K562 (cell line): Measurements from ENCODE around the gene B4GALNT3. TPM values are rescaled to one million over a fixed set of nuclear protein-coding genes. Genes with fewer than 3 reads are reported as not detected.

Experiments
- ATAC-seq: fragments of 200-7000 bp; cut with Tn5 transposase; 3 replicates; pipeline ENCODE4 v1.9.1; 2020; ENCODE audit warnings: moderate library complexity
- BruUV-seq: library from RNA; stranded (reverse); fragments of 400-500 nt; replicated peaks from 2 replicates; lab custom pipeline; 2021; lab: Mats Ljungman, UMichigan
- CTCF ChIA-PET: fragments of 300-600 bp; formaldehyde crosslinking; extraction: SDS; loops from one replicate; lab custom pipeline; 2021; ENCODE audit warnings: low intra/inter-chr PET ratio; lab: Yijun Ruan, JAX
- POLR2A ChIA-PET: fragments of 300-600, 350-650 bp; sonication (Branson Sonifier 250); formaldehyde crosslinking; extraction: SDS; loops from one replicate; lab custom pipeline; 2021; ENCODE audit warnings: antibody characterized with exemption, inconsistent platforms; lab: Yijun Ruan, JAX
- DNase-seq, 4 experiments: peaks; one replicate each; pipeline versions ENCODE4 v3.0.0 to v3.0.0-alpha.2; 2011 to 2018; ENCODE audit warnings: low spot score in 3 of 4, mixed read lengths in 3 of 4; ENCODE audit errors: extremely low read depth in 1 of 4
- FAIRE-seq: peaks from 2 replicates; lab custom pipeline; 2011; peaks lifted over from hg19 to GRCh38; lab: Jason Lieb, UNC
- H2AFZ ChIP-seq: 2 replicates; pipeline ENCODE4 v1.6.0; 2011; ENCODE audit warnings: low read depth, low read length, control low read depth, inconsistent platforms
- H3K27ac ChIP-seq: fragments of 200-600 bp; 3 replicates; pipeline ENCODE4 v1.8.0; 2011; ENCODE audit warnings: low read depth, mild to moderate bottlenecking, control low read depth, inconsistent platforms, low read length, moderate library complexity, mixed read lengths; ENCODE audit errors: extremely low read depth
- H3K27me3 ChIP-seq, 2 experiments: fragments of 300-600 bp in 1 of 2; 2 replicates in 1 of 2; 3 replicates in 1 of 2; pipeline versions ENCODE4 v1.6.0 to v1.8.0; 2011; ENCODE audit warnings: inconsistent platforms in 2 of 2, low read length in 2 of 2, mild to moderate bottlenecking in 1 of 2, mixed read lengths in 1 of 2, moderate library complexity in 1 of 2; ENCODE audit not compliant: control insufficient read depth in 2 of 2, insufficient read depth in 2 of 2
- H3K36me3 ChIP-seq: fragments of 300-600 bp; 3 replicates; pipeline ENCODE4 v1.8.0; 2011; ENCODE audit warnings: mild to moderate bottlenecking, low read length, inconsistent platforms; ENCODE audit not compliant: control insufficient read depth, insufficient read depth
- H3K4me1 ChIP-seq, 2 experiments: fragments of 200-600 bp in 1 of 2; replicated peaks in 1 of 2; 2 replicates in 1 of 2; 3 replicates in 1 of 2; pipeline versions ENCODE4 v1.5.1 to v1.8.0; 2011; ENCODE audit warnings: inconsistent platforms in 2 of 2, low read length in 2 of 2, mild to moderate bottlenecking in 1 of 2, mixed read lengths in 1 of 2, moderate library complexity in 1 of 2; ENCODE audit not compliant: control insufficient read depth in 2 of 2, insufficient read depth in 2 of 2
- H3K4me2 ChIP-seq: 2 replicates; pipeline ENCODE4 v1.6.1; 2011; ENCODE audit warnings: low read length, control low read depth, inconsistent platforms, mixed read lengths; ENCODE audit not compliant: insufficient read depth
- H3K4me3 ChIP-seq: fragments of 200-600 bp; sonication (generic), shearing (Covaris generic); 2 replicates; pipeline ENCODE4 v1.5.1; 2016; ENCODE audit warnings: control low read depth, inconsistent platforms
- H3K79me2 ChIP-seq: fragments of 200-600 bp; 3 replicates; pipeline ENCODE4 v1.8.0; 2011; ENCODE audit warnings: low read length, inconsistent platforms; ENCODE audit not compliant: control insufficient read depth, insufficient read depth
- H3K9ac ChIP-seq, 2 experiments: 2 replicates each; pipeline versions ENCODE4 v1.6.0 to v1.6.1; 2011; ENCODE audit warnings: low read depth in 2 of 2, low read length in 2 of 2, control low read depth in 1 of 2, inconsistent platforms in 1 of 2, mild to moderate bottlenecking in 1 of 2, mixed read lengths in 1 of 2; ENCODE audit not compliant: insufficient read depth in 1 of 2
- H3K9me1 ChIP-seq: one replicate; pipeline ENCODE4 v1.6.0; 2011; ENCODE audit warnings: inconsistent platforms, mild to moderate bottlenecking, low read length, moderate library complexity; ENCODE audit not compliant: control insufficient read depth, insufficient read depth
- H3K9me3 ChIP-seq: replicated peaks from 2 replicates; pipeline ENCODE4 v1.5.1; 2011; ENCODE audit warnings: low read depth, low read length, inconsistent platforms; ENCODE audit not compliant: control insufficient read depth, insufficient read depth
- H4K20me1 ChIP-seq: replicated peaks from 2 replicates; pipeline ENCODE4 v1.6.1; 2011; ENCODE audit warnings: low read length, inconsistent platforms, mixed read lengths; ENCODE audit not compliant: control insufficient read depth, insufficient read depth
- BCOR ChIP-seq: fragments of 450-650 bp; IDR thresholded peaks from 2 replicates; pipeline ENCODE4 v1.6.1; 2016
- CBX3 ChIP-seq, 2 experiments: IDR thresholded peaks; 1 replicate in 1 of 2; 2 replicates in 1 of 2; pipeline ENCODE4 v1.6.1; 2012; ENCODE audit warnings: inconsistent platforms in 2 of 2, low read length in 2 of 2, borderline replicate concordance in 1 of 2, control low read depth in 1 of 2
- GABPB1 ChIP-seq: sonication (generic); formaldehyde crosslinking; IDR thresholded peaks from 2 replicates; pipeline ENCODE4 v1.8.0; 2022; ENCODE audit warnings: mild to moderate bottlenecking, missing genetic modification reagents
- MXI1 ChIP-seq: IDR thresholded peaks from 2 replicates; pipeline ENCODE4 v1.6.1; 2011; ENCODE audit warnings: low read depth, mild to moderate bottlenecking, improper control_type of control experiment, low read length
- POLR3A ChIP-seq: IDR thresholded peaks from 2 replicates; pipeline ENCODE4 v1.6.1; 2011; ENCODE audit warnings: borderline replicate concordance, mild to moderate bottlenecking, moderate library complexity; ENCODE audit not compliant: insufficient read length, insufficient read depth; ENCODE audit errors: extremely low read depth
- RBM25 ChIP-seq: fragments of 200-400 bp; formaldehyde crosslinking; IDR thresholded peaks from 2 replicates; pipeline ENCODE4 v1.6.1; 2018; ENCODE audit warnings: low read length, low read depth, moderate library complexity; ENCODE audit not compliant: severe bottlenecking
- RCOR1 ChIP-seq, 2 experiments: IDR thresholded peaks; 2 replicates each; pipeline ENCODE4 v1.6.1; 2012; ENCODE audit warnings: low read depth in 2 of 2, low read length in 2 of 2, borderline replicate concordance in 1 of 2, improper control_type of control experiment in 1 of 2
- TRIM28 ChIP-seq: fragments of 450-650 bp; IDR thresholded peaks from 2 replicates; pipeline ENCODE4 v1.6.1; 2017
- ZNF184 ChIP-seq: sonication (generic); formaldehyde crosslinking; IDR thresholded peaks from 2 replicates; pipeline ENCODE4 v1.5.0; 2020; ENCODE audit warnings: missing genetic modification reagents
- WGBS: fragments of 100-300 bp; shearing (Covaris generic); methylation state at CpG from one replicate; pipeline ENCODE4 v1.1.6; 2016; ENCODE audit warnings: low coverage, mixed read lengths; ENCODE audit not compliant: insufficient coverage; ENCODE audit errors: missing lambda C conversion rate; 5-methylcytosine and 5-hydroxymethylcytosine counted together
- in situ Hi-C: fragments of 300-500 bp; cut with MboI; formaldehyde crosslinking; loops from 4 replicates; pipeline ENCODE4 v1.15.0; 2018; ENCODE audit warnings: inconsistent platforms, mixed read lengths
- intact Hi-C: fragments of 100-400 bp; cut with micrococcal nuclease; formaldehyde crosslinking; loops from 2 replicates; pipeline ENCODE4 v1.14.2; 2022
- polyA plus RNA-seq, 8 experiments: library from polyadenylated mRNA; depleted of rRNA in 4 of 8; stranded (reverse) in 5 of 8; unstranded in 3 of 8; fragments of >200 nt; fragmentation: Nextera tagmentation in 2 of 8; fragmentation: Illumina TruSeq in 1 of 8; extraction: Ambion mirVana in 2 of 8; extraction: Trizol in 1 of 8; gene quantifications; 2 replicates each; pipeline versions ENCODE4 v1.2.1 to v1.2.3, GENCODE V29; 2011 to 2014; ENCODE audit warnings: inconsistent platforms in 1 of 8, missing spikeins in 1 of 8
- total RNA-seq, 7 experiments: library from RNA; depleted of rRNA in 6 of 7; stranded (reverse); fragments of >200 nt in 6 of 7; fragmentation: Illumina TruSeq in 2 of 7; extraction: Trizol in 2 of 7; gene quantifications; 2 replicates each; pipeline versions ENCODE4 v1.2.1 to v1.2.3, GENCODE V29; 2011 to 2021; ENCODE audit warnings: low replicate concordance in 1 of 7

Gene B4GALNT3
- total and polyA plus RNA-seq, 9 of the 15 experiments (the other 6 are each of a cell fraction or from before 2014, with no cell fraction given), result 0.04 to 0.36 (median 0.10) TPM; not detected in 6

- Histone ChIP-seq H3K36me3 (no peaks in the 10 kb centered on the region), H3K27me3 (no peaks in the 10 kb centered on the region), H2AFZ (no peak overlapping the region), H3K9me1 (no peaks in the 10 kb centered on the region), H3K27ac (peak overlapping the region; percentile 60), H3K4me2 (no peak overlapping the region), H3K4me1 (peaks cover 40 to 42% of the 10 kb centered on the region in 2 experiments; a peak in 4 of 5 replicates), H4K20me1 (no peaks in the 10 kb centered on the region), H3K9me3 (peaks cover 6% of the 10 kb centered on the region), H3K9ac (no peak overlapping the region), H3K79me2 (no peaks in the 10 kb centered on the region), H3K4me3 (no peak overlapping the region)
- no peak for ATAC-seq
- ChIA-PET POLR2A (interaction anchor here (0.6 kb wide), 1 partner anchor 162 kb away, joined by 3 read pairs; no protein-coding TSS in a partner anchor), CTCF (no interaction called here)
- WGBS, result 88% methylated on average over 4 of the region's 4 CpGs
- TF ChIP-seq ZNF184 (CRISPR knock-in tag) (peak; percentile 89), POLR3A (no peak), RBM25 (peak; percentile 87), RCOR1 (IDR thresholded peaks at IDR 0.05; ENCODE audit: borderline replicate concordance in 1 of 2, low read depth in 2 of 2, low read length in 2 of 2) (no peak), BCOR (peak; percentile 19; the same call in 1 of the 2 replicates), CBX3 (IDR thresholded peaks at IDR 0.05; ENCODE audit: borderline replicate concordance in 1 of 2, low read length in 2 of 2) (peak in 1 of 2 experiments; percentile 51; a peak in 1 of 3 replicates), TRIM28 (0 out of 2 replicates have a peak, but pooled peaks have one; percentile 34), MXI1 (no peak), GABPB1 (no peak)
- no TSS peak for BruUV-seq
- FAIRE-seq, result no peak
- intact Hi-C loops, result no loop called here
- DNase-seq, result no peak
- in situ Hi-C loops, result no loop called here
Observed at GRCh38 chr12:588646-589045, 128.9 kb downstream of the B4GALNT3 start.
